ENCODE results near the gene SLC38A1. TPM values are rescaled to one million over a fixed set of nuclear protein-coding genes. Genes with fewer than 3 reads are reported as not detected.
"Not testable (repeated sequence)": the region's sequence is repeated elsewhere in the genome, so short reads cannot be mapped to it uniquely, and the experiment has no call there.

The SLC38A1 gene
- total and polyA plus RNA-seq, 10 donors, result 26.9 to 142 (median 92.6) TPM

- peaks cover 0 to 6% (median 0%) of the 10 kb centered on the region in 6 donors for H3K4me1 ChIP-seq
- TF ChIP-seq POLR2A (IDR thresholded peaks at IDR 0.05) (no peak), CTCF (IDR thresholded peaks at IDR 0.05 in 8 of 11, conservative IDR thresholded peaks at IDR 0.05 in 3 of 11) (no peak), POLR2AphosphoS5 (IDR thresholded peaks at IDR 0.05) (no peak)
- intact Hi-C loops (cut with DNase I; ENCODE audit: low total_unique reads), result no loop called here
- H3K36me3 ChIP-seq, result peaks cover 3 to 100% (median 67%) of the 10 kb centered on the region in 6 donors
- 86 to 95% (median 93%) methylated on average over 3 of the region's 3 CpGs for WGBS, 5 donors
- no peak overlapping the region for H3K27ac ChIP-seq
- H3K9me3 ChIP-seq, result no peaks in the 10 kb centered on the region
- no peak overlapping the region for H3K4me3 ChIP-seq
- DNase-seq, result no peak
- H3K27me3 ChIP-seq (replicated peaks in 1 of 7), result no peaks in the 10 kb centered on the region
These were observed 68.3 kb downstream of the SLC38A1 start for GRCh38 chr12:46200551-46200950.

GRCh38 chr12:46198913-46199312 lies 69.9 kb downstream of the SLC38A1 start:
- no peaks in the 10 kb centered on the region for H3K27me3 ChIP-seq (replicated peaks in 1 of 7)
- no peak overlapping the region for H3K27ac ChIP-seq
- H3K36me3 ChIP-seq, result peaks cover 3 to 100% (median 68%) of the 10 kb centered on the region in 6 donors
- WGBS, 5 donors, result 81 to 94% (median 91%) methylated on average over 5 of the region's 5 CpGs
- H3K4me3 ChIP-seq, result no peak overlapping the region
- H3K4me1 ChIP-seq, result no peaks in the 10 kb centered on the region
- no peak for DNase-seq
- no peaks in the 10 kb centered on the region for H3K9me3 ChIP-seq
- TF ChIP-seq POLR2AphosphoS5 (IDR thresholded peaks at IDR 0.05) (no peak), CTCF (IDR thresholded peaks at IDR 0.05 in 8 of 11, conservative IDR thresholded peaks at IDR 0.05 in 3 of 11) (no peak), POLR2A (IDR thresholded peaks at IDR 0.05) (no peak)
- intact Hi-C loops (cut with DNase I; ENCODE audit: low total_unique reads), result no loop called here

- WGBS, 5 donors, result 91 to 96% (median 94%) methylated on average over 5 of the region's 5 CpGs
- H3K27me3 ChIP-seq (replicated peaks in 1 of 7), result no peaks in the 10 kb centered on the region
- no peaks in the 10 kb centered on the region for H3K4me1 ChIP-seq
- no peak for TF ChIP-seq POLR2AphosphoS5 (IDR thresholded peaks at IDR 0.05)
- TF ChIP-seq POLR2A (IDR thresholded peaks at IDR 0.05), result no peak
- TF ChIP-seq CTCF (IDR thresholded peaks at IDR 0.05 in 8 of 11, conservative IDR thresholded peaks at IDR 0.05 in 3 of 11), result no peak
- intact Hi-C loops (cut with DNase I; ENCODE audit: low total_unique reads), result no loop called here
- no peaks in the 10 kb centered on the region for H3K9me3 ChIP-seq
- no peak overlapping the region for H3K27ac ChIP-seq
- DNase-seq, result no peak
- H3K4me3 ChIP-seq, result no peak overlapping the region
- H3K36me3 ChIP-seq, result peaks cover 3 to 93% (median 58%) of the 10 kb centered on the region in 6 donors
These were observed 71.0 kb downstream of the SLC38A1 start for GRCh38 chr12:46197883-46198282.

GRCh38 chr12:46190533-46190932 lies 78.3 kb downstream of the SLC38A1 start:
- peaks cover 0 to 40% (median 10%) of the 10 kb centered on the region in 6 donors for H3K36me3 ChIP-seq
- DNase-seq; H3K4me3 ChIP-seq; H3K27me3 ChIP-seq (replicated peaks in 1 of 7); intact Hi-C loops (cut with DNase I; ENCODE audit: low total_unique reads); H3K9me3 ChIP-seq; H3K27ac ChIP-seq: not testable (repeated sequence)
- H3K4me1 ChIP-seq, result peaks cover 0 to 25% (median 5%) of the 10 kb centered on the region in 6 donors
- WGBS, 5 donors, result 83 to 100% (median 91%) methylated on average over 2 of the region's 2 CpGs

GRCh38 chr12:46188170-46188569 lies 80.7 kb downstream of the SLC38A1 start:
- Histone ChIP-seq H3K4me1 (peaks cover 0 to 42% (median 6%) of the 10 kb centered on the region in 6 donors), H3K9me3 (peaks cover 0 to 4% (median 0%) of the 10 kb centered on the region in 8 donors), H3K4me3 (no peak overlapping the region), H3K36me3 (peaks cover 0 to 21% (median 0%) of the 10 kb centered on the region in 6 donors), H3K27me3 (replicated peaks in 1 of 7) (no peaks in the 10 kb centered on the region), H3K27ac (no peak overlapping the region)
- WGBS, 5 donors, result 86 to 93% (median 91%) methylated on average over 2 of the region's 2 CpGs
- intact Hi-C loops (cut with DNase I; ENCODE audit: low total_unique reads), result no loop called here
- TF ChIP-seq POLR2A (IDR thresholded peaks at IDR 0.05), result no peak
- TF ChIP-seq POLR2AphosphoS5 (IDR thresholded peaks at IDR 0.05), result peak in 1 of 3 donors; percentile 11
- no peak for DNase-seq
